Neural progenitor cell (in vitro differentiated cells): ENCODE data around the gene LMTK2.

Source experiments
- CTCF ChIP-seq: fragments of 200-600 bp; sonication (generic); IDR thresholded peaks from 2 replicates; pipeline ENCODE4 v1.5.1; 2017; ENCODE audit warnings: antibody characterized with exemption, mild to moderate bottlenecking
- EZH2 ChIP-seq: fragments of 200-600 bp; sonication (generic); IDR thresholded peaks from 2 replicates; pipeline ENCODE4 v1.6.1; 2017; ENCODE audit warnings: antibody characterized with exemption, mild to moderate bottlenecking, moderate library complexity

GRCh38 chr7:98100088-98100487 is 6.6 kb upstream of the LMTK2 start:
- TF ChIP-seq CTCF (no peak), EZH2 (no peak)
